T-cell (primary cell): ENCODE measurements around the gene CYP2C18. TPM values are rescaled to one million over a fixed set of nuclear protein-coding genes. Genes with fewer than 3 reads are reported as not detected.
"Not testable (repeated sequence)": the region's sequence is repeated elsewhere in the genome, so short reads cannot be mapped to it uniquely, and the experiment has no call there.

Experiments
- ATAC-seq, 4 experiments: fragments of 200-7000 bp in 3 of 4; fragments of 150-1000 bp in 1 of 4; cut with Tn5 transposase; replicated peaks in 1 of 4; 1 replicate in 3 of 4; 2 replicates in 1 of 4; pipeline ENCODE4 v1.10.0; 2021; ENCODE audit warnings: moderate library complexity in 3 of 4, mild to moderate bottlenecking in 2 of 4, moderate number of reproducible peaks in 1 of 4
- CTCF ChIA-PET, 2 donors: fragments of 300-600 bp; sonication (Branson Sonifier 250); formaldehyde crosslinking; loops; one replicate each; lab custom pipeline; 2022; ENCODE audit warnings: antibody characterized with exemption in 2 of 2; lab: Charles Lee
- POLR2A ChIA-PET, 2 donors: fragments of 300-600 bp; sonication (Branson Sonifier 250); formaldehyde crosslinking; loops; one replicate each; lab custom pipeline; 2022; ENCODE audit warnings: antibody characterized with exemption in 2 of 2; lab: Charles Lee
- DNase-seq, 35 experiments: peaks; one replicate each; pipeline versions ENCODE4 v3.0.0 to v3.0.0-alpha.2; 2013 to 2023
- H3K27ac ChIP-seq: one replicate; pipeline ENCODE4 v1.5.1; 2013; ENCODE audit warnings: low read length
- H3K27me3 ChIP-seq, 2 experiments: replicated peaks in 1 of 2; 1 replicate in 1 of 2; 2 replicates in 1 of 2; pipeline versions ENCODE4 v1.6.1 to v1.7.0; 2013; ENCODE audit warnings: low read length in 1 of 2, mixed read lengths in 1 of 2; ENCODE audit not compliant: control insufficient read depth in 2 of 2, insufficient read depth in 2 of 2; ENCODE audit errors: extremely low read depth in 1 of 2
- H3K36me3 ChIP-seq, 2 donors: 1 replicate in 1 of 2; 2 replicates in 1 of 2; pipeline versions ENCODE4 v1.6.1 to v1.7.0; 2013; ENCODE audit warnings: low read length in 1 of 2; ENCODE audit not compliant: control insufficient read depth in 2 of 2, insufficient read depth in 1 of 2; ENCODE audit errors: extremely low read depth in 1 of 2
- H3K4me1 ChIP-seq, 2 experiments: 1 replicate in 1 of 2; 2 replicates in 1 of 2; pipeline versions ENCODE4 v1.6.1 to v1.7.0; 2013; ENCODE audit warnings: low read length in 2 of 2, mixed read lengths in 1 of 2; ENCODE audit not compliant: insufficient read depth in 2 of 2, control insufficient read depth in 1 of 2; ENCODE audit errors: extremely low read depth in 1 of 2
- H3K4me3 ChIP-seq, 2 donors: 1 replicate in 1 of 2; 2 replicates in 1 of 2; pipeline versions ENCODE4 v1.5.1 to v1.7.0; 2013; ENCODE audit warnings: mild to moderate bottlenecking in 2 of 2, low read length in 1 of 2, moderate library complexity in 1 of 2; ENCODE audit not compliant: control insufficient read depth in 1 of 2; ENCODE audit errors: extremely low read depth in 1 of 2
- H3K9me3 ChIP-seq: 2 replicates; pipeline ENCODE4 v1.7.0; 2013
- H3K27ac Mint-ChIP-seq, 2 donors: one replicate each; pipeline ENCODE4 v1.8.0; 2020 to 2021; ENCODE audit warnings: mild to moderate bottlenecking in 2 of 2, mixed read lengths in 2 of 2
- H3K27me3 Mint-ChIP-seq, 2 donors: one replicate each; pipeline ENCODE4 v1.8.0; 2021 to 2022; ENCODE audit warnings: mixed read lengths in 2 of 2
- H3K36me3 Mint-ChIP-seq: one replicate; pipeline ENCODE4 v1.8.0; 2021; ENCODE audit warnings: mixed read lengths
- H3K4me1 Mint-ChIP-seq, 3 donors: one replicate each; pipeline ENCODE4 v1.8.0; 2020 to 2022; ENCODE audit warnings: mixed read lengths in 3 of 3, mild to moderate bottlenecking in 1 of 3
- H3K4me3 Mint-ChIP-seq, 3 donors: one replicate each; pipeline ENCODE4 v1.8.0; 2020 to 2022; ENCODE audit warnings: mild to moderate bottlenecking in 3 of 3, mixed read lengths in 3 of 3, moderate library complexity in 3 of 3
- H3K9me3 Mint-ChIP-seq, 3 donors: one replicate each; pipeline ENCODE4 v1.8.0; 2020 to 2022; ENCODE audit warnings: mixed read lengths in 3 of 3
- WGBS: methylation state at CpG from one replicate; pipeline ENCODE4 v1.1.5; 2013; ENCODE audit warnings: missing lambda C conversion rate; ENCODE audit not compliant: insufficient coverage; 5-methylcytosine and 5-hydroxymethylcytosine counted together
- total RNA-seq, 35 experiments: library from RNA in 6 of 35; stranded (reverse) in 6 of 35; fragments of 120-200 nt in 1 of 35; gene quantifications; one replicate each; pipeline versions ENCODE4 v1.2.1 to v1.2.4 and lab custom pipeline; 2013 to 2026

CYP2C18 gene
- total RNA-seq (under 1 TPM in 1 of 5 donors, not detected in 4; 0.13 TPM), total RNA-seq (lab: John Stamatoyannopoulos, UW) (0 to 0.05 (median 0) reads per million in 29 experiments)
- 0.07 TPM for total RNA-seq (2013)

- Histone ChIP-seq H3K27me3 (no peaks in the 10 kb centered on the region), H3K4me3 (no peak within 1 kb of the TSS), H3K9me3 (no peaks in the 10 kb centered on the region), H3K27ac (no peak within 1 kb of the TSS), H3K36me3 (no peaks in the 10 kb centered on the region), H3K4me1 (no peaks in the 10 kb centered on the region)
- Mint-ChIP-seq H3K4me1 (no peaks in the 10 kb centered on the region), H3K9me3 (peaks cover 2 to 10% (median 10%) of the 10 kb centered on the region in 3 donors), H3K4me3 (no peak within 1 kb of the TSS), H3K36me3 (no peaks in the 10 kb centered on the region), H3K27me3 (peaks cover 4 to 5% of the 10 kb centered on the region in 2 donors), H3K27ac (no peak within 1 kb of the TSS)
- ChIA-PET POLR2A (no interaction called here), CTCF (no interaction called here)
- ATAC-seq (no peak), DNase-seq (no peak)
- 77% methylated on average over 4 of the region's 10 CpGs for WGBS
Observed at GRCh38 chr10:94683214-94684054, at the start of gene CYP2C18. CYP2C18 (plus strand) TSS chr10:94683729; CDS start chr10:94683820, 91 bp downstream.

DNA sequence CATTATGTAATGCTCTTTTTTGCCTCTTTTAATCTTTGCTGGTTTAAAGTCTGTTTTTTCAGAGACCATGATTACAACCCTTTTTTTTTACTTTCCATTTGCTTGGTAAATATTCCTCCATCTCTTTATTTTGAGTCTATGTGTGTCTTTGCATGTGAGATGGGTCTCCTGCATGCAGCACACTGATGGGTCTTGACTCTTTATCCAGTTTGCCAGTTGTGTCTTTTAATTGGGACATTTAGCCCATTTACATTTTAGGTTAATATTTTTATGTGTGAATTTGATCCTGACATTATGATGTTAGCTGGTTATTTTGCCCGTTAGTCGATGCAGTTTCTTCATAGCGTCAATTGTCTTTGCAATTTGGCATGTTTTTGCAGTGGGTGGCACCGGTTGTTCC, 45.4 kb upstream of the CYP2C18 start:
- POLR2A ChIA-PET, H3K36me3 Mint-ChIP-seq, H3K4me1 Mint-ChIP-seq, DNase-seq, H3K27me3 Mint-ChIP-seq, H3K4me3 Mint-ChIP-seq, ATAC-seq, H3K27ac Mint-ChIP-seq, CTCF ChIA-PET, H3K27ac ChIP-seq, H3K36me3 ChIP-seq, H3K4me3 ChIP-seq, H3K27me3 ChIP-seq, H3K4me1 ChIP-seq, H3K9me3 ChIP-seq: not testable (repeated sequence)
- H3K9me3 Mint-ChIP-seq, result peaks cover 10 to 20% (median 12%) of the 10 kb centered on the region in 3 donors
- 94% methylated on average over 3 of the region's 4 CpGs for WGBS

DNA sequence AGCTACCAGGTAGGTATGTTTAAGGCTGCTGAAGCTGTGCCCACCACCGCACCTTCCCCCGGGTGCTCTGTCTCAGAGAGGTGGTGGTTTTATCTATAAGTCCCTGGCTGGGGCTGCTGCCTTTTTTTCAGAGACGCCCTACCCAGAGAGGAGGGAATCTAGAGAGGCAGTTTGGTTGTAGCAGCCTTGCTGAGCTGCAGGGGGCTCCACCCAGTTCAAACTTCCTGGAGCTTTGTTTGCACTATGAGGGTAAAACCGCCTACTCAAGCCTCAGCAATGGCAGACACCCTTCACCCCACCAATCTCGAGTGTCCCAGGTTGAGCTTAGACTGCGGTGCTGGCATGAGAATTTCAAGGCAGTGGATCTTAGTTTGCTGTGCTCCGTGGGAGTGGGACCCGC, 43.6 kb upstream of the CYP2C18 start:
- H3K4me3 ChIP-seq, result no peak overlapping the region
- no peaks in the 10 kb centered on the region for H3K27me3 ChIP-seq
- no peak for ATAC-seq
- no peaks in the 10 kb centered on the region for H3K36me3 ChIP-seq
- CTCF ChIA-PET, result no interaction called here
- H3K27me3 Mint-ChIP-seq, result peaks cover 4 to 9% of the 10 kb centered on the region in 2 donors
- no peak for DNase-seq
- no peak overlapping the region for H3K27ac ChIP-seq
- no peak overlapping the region for H3K4me3 Mint-ChIP-seq
- H3K36me3 Mint-ChIP-seq, result no peaks in the 10 kb centered on the region
- H3K4me1 Mint-ChIP-seq, result no peaks in the 10 kb centered on the region
- H3K4me1 ChIP-seq, result no peaks in the 10 kb centered on the region
- POLR2A ChIA-PET, result no interaction called here
- H3K27ac Mint-ChIP-seq, result no peak overlapping the region
- no peaks in the 10 kb centered on the region for H3K9me3 ChIP-seq
- 87% methylated on average over 5 of the region's 8 CpGs for WGBS
- peaks cover 10 to 15% (median 12%) of the 10 kb centered on the region in 3 donors for H3K9me3 Mint-ChIP-seq

GRCh38 chr10:94640562-94640961, 43.0 kb upstream of the CYP2C18 start:
- no peak for DNase-seq
- POLR2A ChIA-PET, result no interaction called here
- Mint-ChIP-seq H3K9me3 (peaks cover 10 to 15% (median 12%) of the 10 kb centered on the region in 3 donors), H3K27ac (no peak overlapping the region), H3K4me1 (no peaks in the 10 kb centered on the region), H3K27me3 (peaks cover 4 to 9% of the 10 kb centered on the region in 2 donors), H3K4me3 (no peak overlapping the region), H3K36me3 (no peaks in the 10 kb centered on the region)
- no peaks in the 10 kb centered on the region for H3K9me3 ChIP-seq
- WGBS, result no CpG with 5 or more reads among the region's 3 CpGs
- ATAC-seq, result no peak
- CTCF ChIA-PET, result no interaction called here
- no peak overlapping the region for H3K4me3 ChIP-seq
- H3K27me3 ChIP-seq, result no peaks in the 10 kb centered on the region
- no peaks in the 10 kb centered on the region for H3K4me1 ChIP-seq
- no peak overlapping the region for H3K27ac ChIP-seq
- H3K36me3 ChIP-seq, result no peaks in the 10 kb centered on the region

GRCh38 chr10:94641480-94641879, 42.0 kb upstream of the CYP2C18 start:
- no peak overlapping the region for H3K27ac ChIP-seq
- no peaks in the 10 kb centered on the region for H3K9me3 ChIP-seq
- Mint-ChIP-seq H3K4me1 (no peaks in the 10 kb centered on the region), H3K36me3 (no peaks in the 10 kb centered on the region), H3K27me3 (peaks cover 4 to 9% of the 10 kb centered on the region in 2 donors), H3K4me3 (no peak overlapping the region), H3K27ac (no peak overlapping the region), H3K9me3 (peaks cover 10 to 12% (median 12%) of the 10 kb centered on the region in 3 donors)
- H3K4me1 ChIP-seq, result no peaks in the 10 kb centered on the region
- ATAC-seq, result no peak
- ChIA-PET CTCF (no interaction called here), POLR2A (no interaction called here)
- H3K4me3 ChIP-seq, result no peak overlapping the region
- no peak for DNase-seq
- H3K36me3 ChIP-seq, result no peaks in the 10 kb centered on the region
- WGBS, result 90% methylated on average over 2 of the region's 4 CpGs
- no peaks in the 10 kb centered on the region for H3K27me3 ChIP-seq

DNA sequence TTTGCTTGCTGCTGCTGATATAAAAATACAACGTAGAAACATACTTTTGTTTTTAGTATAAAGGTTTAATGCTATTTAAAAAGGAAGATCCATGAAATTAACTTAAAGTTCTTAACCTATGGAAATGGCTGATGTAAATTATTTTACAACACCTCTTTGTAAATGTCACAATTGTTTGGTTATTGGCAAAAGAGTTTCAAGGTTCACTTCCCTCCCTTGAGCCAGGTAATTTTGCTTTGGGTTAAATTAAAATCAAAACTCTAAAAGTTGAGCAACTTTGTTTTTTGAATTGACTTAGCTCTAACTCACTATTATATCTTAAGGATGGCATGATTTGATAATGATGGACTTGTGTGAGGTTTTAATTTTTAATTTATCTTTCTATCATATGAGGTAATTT, 39.2 kb upstream of the CYP2C18 start:
- H3K4me3 ChIP-seq, result no peak overlapping the region
- H3K27ac ChIP-seq, result no peak overlapping the region
- H3K27ac Mint-ChIP-seq, result no peak overlapping the region
- H3K4me1 Mint-ChIP-seq, result no peaks in the 10 kb centered on the region
- H3K4me3 Mint-ChIP-seq, result no peak overlapping the region
- H3K27me3 Mint-ChIP-seq, result peaks cover 4 to 7% of the 10 kb centered on the region in 2 donors
- no peaks in the 10 kb centered on the region for H3K36me3 Mint-ChIP-seq
- no CpG with 5 or more reads among the region's 1 CpG for WGBS
- H3K4me1 ChIP-seq, result no peaks in the 10 kb centered on the region
- no peak for DNase-seq
- no peak for ATAC-seq
- POLR2A ChIA-PET, result no interaction called here
- H3K27me3 ChIP-seq, result no peaks in the 10 kb centered on the region
- H3K9me3 ChIP-seq, result no peaks in the 10 kb centered on the region
- no peaks in the 10 kb centered on the region for H3K36me3 ChIP-seq
- no peaks in the 10 kb centered on the region for H3K9me3 Mint-ChIP-seq
- CTCF ChIA-PET, result no interaction called here
